DMS153 treated with DMSO at 0.1 percent for 48 hours (cell line): ENCODE results near the gene NTPCR.
"Not testable (repeated sequence)": the region's sequence is repeated elsewhere in the genome, so short reads cannot be mapped to it uniquely, and the experiment has no call there.

Experiments
- DNase-seq: peaks from one replicate; lab custom pipeline; 2025; ENCODE audit not compliant: unreplicated experiment; lab: John Stamatoyannopoulos, UW

NTPCR gene

DNA sequence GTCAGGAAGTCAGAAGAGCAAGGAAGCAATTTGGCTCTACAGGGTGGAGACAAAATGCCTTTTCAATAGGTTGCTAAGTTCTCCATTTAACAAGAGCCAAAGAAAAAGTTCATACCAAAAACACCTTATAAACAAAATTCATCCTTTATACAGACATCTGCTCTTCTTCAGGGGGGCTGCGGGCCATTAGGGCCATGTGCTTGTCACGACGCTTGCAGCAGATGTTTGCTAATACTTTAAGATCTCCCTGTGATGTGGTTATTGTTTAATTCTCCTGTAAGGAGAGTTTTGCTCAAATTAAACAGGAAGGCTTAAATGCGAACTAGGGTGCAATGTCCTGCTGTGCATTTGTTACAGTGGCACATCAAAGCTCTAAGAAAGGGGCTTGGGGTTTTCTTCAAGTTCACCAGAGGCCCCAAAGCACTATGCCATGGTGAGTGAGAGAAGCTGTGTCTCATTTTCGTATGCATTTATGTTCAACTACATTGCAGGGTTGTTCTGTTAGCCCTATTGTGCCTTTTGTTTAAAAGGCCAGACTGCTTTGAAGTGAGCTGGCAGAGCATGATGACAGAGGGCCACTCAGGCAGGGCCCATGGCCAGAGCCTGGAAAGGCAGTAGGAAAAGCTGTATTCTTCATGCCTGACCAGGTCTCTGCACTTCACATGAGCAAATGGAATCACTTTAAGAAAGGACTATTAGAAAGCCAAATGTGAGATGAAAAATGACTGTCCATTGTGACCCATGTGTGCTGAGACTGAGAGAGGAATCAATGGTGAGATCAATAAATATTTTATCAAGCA, 24.8 kb upstream of the NTPCR start:
- DNase-seq, result no peak

GRCh38 chr1:232927166-232927565, 23.2 kb upstream of the NTPCR start:
- DNase-seq, result not testable (repeated sequence)

DNA sequence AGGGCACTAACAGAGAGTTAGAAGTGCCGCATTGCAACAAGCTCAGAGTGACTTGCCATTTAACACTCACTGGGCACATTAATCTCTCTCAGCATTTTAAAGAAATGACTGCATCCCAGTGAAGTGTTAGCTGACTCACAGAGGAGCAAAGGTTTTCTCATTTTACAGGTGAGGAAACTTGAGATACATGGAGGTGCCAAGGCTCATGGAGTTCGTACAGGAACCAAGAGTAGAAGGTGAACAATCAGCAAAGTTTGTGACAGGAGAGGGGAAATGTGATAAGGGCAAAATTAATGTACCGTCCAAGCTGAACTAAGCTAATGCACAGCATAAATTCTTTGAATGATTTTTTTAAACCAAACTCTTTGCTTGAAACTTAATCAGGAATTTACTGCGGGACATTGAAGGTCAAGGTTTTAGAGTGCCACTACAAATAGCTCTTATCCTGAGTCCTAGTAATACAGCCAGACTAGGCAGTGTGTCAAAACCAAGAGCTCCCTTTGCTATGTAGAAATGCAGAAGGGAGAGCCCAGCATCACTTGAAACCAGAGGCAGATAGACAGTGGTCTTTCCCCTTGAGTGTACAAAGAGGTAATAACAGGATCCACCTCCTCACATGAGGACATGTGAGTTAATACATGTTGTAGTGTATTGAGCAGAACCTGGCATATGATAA, 22.4 kb upstream of the NTPCR start:
- no peak for DNase-seq

- no peak for DNase-seq
Observed at GRCh38 chr1:232932486-232933425, 17.7 kb upstream of the NTPCR start.

DNA sequence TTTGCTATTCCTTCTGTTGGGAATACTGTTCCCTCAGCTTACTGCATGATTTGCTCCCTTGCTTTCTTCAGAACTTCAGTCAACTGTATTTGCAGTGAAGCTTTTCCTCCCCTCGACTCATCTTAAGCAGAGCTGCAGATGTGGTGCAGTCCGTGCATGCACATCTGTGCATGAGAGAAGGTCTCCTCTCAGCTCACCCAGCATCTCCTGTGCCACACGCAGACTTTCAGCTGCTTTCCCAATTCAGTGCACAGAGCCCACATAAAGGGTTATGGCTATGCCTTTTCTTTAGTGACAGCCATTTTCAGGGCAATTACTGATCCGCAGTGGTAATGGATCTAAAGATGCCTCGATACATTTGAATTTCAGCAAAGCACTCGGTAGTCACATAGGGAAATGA, 13.5 kb upstream of the NTPCR start:
- no peak for DNase-seq

DNA sequence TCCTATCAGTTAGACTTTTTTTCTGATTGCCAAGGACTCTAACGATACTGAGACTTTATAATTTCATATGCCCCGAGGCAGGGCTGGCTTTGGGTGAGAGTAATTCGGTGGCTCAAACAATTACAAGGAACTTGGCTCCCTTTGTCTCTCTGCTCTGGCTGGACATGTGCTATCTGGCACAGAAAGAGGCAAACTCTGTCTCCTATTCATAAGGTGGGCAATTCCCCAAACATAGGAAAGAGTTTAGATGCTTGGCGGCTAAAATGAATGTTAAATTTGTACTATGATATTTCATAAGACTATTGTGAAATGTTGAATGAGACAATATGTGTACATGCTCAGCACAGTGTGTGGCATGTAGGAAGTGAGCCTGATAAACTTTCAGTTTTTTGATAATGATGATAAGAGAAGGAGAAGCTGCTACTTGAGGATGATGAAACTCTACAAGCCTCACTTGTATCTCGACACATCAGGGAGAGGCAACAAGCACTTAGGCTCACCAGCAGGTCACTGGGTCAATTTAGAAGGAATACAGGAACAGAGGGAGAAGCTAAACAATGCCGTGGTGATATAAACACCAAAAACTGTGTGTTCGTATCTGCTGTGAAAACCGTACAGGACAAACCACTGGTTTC, 12.6 kb upstream of the NTPCR start:
- DNase-seq, result no peak

DNA sequence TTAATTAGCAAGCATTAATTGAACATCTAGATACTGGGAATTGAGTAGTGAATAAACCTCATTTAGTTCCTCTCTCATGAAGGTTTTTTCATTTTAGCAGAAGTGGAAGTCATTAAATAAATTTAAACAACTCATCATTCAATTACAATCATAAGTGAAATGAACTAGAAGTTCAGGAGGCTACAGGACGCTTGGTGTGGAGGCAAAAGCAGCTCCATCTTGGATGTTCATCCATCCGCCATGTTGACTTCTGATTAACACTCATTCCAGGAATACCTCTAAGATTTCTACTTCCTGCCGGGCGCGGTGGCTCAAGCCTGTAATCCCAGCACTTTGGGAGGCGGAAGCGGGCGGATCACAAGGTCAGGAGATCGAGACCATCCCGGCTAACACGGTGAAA, 11.5 kb upstream of the NTPCR start:
- no peak for DNase-seq

DNA sequence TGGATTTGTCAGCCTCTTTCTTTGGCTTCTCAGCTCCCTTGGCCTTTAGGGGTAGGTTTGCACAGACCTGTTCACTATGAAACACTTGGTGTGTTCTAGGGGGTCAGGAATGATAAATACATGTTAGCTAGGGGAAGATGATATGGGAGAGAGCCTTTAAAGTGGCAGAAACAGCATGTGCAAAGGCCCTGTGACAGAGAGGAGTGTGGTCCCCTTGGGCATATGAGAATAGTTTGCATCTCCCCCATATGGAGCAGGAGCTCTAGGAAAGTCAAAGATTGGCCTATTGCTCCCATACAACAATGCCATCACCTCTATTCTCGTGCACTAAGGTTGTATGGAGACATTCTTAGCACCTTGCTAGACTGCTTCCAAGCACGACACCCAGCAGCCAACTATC, 10.7 kb upstream of the NTPCR start:
- no peak for DNase-seq

GRCh38 chr1:232940262-232940661, 10.1 kb upstream of the NTPCR start:
- DNase-seq, result no peak

DNA sequence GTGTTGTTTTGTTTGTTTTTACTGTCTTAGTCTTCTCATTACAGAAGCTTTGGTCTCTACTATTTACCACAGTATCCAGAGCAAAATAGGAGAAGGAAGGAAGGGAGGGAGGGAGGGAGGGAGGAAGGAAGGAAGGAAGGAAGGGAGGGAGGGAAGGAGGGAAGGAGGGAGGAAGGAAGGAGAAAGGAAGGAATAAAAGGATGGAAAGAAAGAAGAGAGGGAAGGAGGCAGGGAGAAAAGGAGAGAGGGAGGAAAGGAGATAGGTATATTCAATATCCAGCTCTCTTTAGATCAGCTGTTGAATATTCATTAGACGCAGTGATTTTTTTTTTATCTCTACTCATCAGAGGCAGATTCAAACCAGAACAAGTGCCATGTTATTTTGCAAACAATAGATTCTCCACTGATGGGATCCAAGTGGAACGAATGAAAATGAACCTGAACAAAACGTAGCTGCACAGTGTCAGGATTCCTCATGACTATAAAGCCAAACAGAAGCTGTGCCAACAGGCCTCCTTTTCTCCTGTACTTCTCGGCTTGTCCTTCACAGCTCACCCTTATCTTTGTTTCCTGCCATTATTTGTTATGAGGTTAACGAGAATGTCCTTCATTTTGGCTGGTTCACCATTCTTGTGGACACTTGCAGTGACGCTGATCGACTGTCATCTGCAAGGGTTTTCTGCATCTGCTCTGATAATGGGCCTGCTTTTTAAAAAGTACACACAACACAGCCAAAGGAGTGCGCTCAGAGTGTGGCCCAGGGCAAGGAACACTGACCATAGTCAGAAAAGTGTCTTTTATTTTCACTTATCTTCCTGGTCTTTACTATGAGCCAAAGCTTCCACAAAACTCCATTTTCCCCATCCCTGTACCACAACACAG, 7.8 kb upstream of the NTPCR start:
- DNase-seq, result no peak

GRCh38 chr1:232943679-232944252, 6.6 kb upstream of the NTPCR start:
- DNase-seq, result no peak

DNA sequence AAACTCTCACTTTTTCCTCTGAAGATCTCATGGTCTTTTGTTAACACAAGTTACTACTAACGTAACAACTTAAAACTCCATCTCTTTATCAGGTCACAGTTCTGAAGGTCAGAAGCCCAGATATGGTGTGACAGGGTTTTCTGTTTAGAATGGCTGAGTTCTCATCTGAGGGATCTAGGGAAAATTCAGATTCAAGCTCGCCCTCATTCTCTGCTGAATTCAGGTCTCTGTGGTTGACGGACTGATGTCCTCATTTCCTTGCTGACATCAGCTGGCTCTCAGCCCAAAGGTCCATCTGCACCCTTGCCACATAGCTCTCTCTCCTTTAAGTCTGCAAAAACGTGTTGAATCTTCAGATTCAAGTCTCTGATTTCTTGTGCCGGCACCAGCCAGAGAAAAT, 6.1 kb upstream of the NTPCR start:
- DNase-seq, result no peak

GRCh38 chr1:232949636-232950196, 695 bp upstream of the NTPCR start:
- no peak for DNase-seq

- DNase-seq, result no peak
Observed at GRCh38 chr1:232951180-232951579, 769 bp downstream of the NTPCR start.

DNA sequence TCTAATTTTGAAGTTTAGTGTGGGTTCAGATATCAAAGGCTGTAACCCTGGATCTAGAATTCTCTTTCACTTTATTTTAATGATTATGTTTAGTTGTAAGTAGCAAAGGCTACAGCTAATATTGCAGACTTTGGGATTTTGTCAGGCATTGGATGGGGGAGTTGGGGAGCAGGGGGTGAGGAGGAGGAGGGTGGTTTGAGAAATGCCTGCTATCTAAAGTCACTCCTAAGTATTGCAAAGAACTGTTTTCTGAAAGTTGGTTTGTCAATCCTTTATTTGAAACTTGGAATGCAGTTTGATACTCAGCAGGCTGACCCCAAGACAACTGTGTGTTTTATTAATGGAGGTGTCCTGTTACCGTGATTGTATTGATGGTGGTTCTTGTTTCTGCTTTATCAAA, 1.2 kb downstream of the NTPCR start:
- no peak for DNase-seq

DNA sequence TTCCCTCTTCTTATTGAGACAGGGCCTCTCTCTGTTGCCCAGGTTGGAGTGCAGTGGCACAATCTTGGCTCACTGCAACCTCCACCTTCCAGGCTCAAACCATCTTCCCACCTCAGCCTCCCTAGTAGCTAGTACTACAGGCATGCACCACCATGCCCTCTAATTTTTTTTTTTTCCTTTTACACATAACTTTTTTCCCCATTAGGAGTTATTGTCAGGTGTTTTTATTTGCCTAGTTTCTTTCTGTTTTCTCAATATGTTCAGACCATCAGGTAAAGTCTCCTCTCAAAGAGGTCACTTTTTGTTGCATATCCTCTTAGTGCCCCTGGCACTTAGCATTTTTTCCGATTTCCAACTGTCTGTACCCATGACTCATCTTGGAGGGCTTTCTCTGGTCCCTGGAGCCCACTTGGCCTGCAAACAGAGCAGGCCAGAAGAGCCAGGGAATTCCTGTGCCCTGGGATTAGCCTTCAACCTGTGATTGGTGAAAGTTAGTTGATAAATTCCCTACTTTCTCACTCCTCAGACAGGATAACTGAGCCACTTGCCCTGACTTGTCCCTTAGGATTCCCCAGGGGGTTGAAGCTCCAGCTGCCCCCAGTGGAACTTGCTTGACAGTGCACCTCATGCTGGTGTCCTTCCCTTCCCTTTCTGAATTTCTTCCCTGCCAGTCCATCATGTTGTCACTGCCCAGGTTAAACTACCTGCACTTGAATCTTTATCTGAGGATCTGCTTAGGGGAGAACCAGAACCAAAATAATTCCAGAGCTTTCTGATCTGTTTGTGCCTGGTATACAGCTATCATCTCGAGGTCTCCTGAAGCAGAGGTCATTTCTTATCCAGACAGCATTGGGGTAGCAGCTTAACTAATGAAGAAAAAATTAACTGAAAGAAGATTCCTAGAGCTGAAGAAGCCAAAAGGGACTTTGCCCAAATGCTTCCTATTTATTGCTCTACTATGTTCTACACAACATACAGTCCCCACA, 2.4 kb downstream of the NTPCR start:
- DNase-seq, result peak; percentile 5

DNA sequence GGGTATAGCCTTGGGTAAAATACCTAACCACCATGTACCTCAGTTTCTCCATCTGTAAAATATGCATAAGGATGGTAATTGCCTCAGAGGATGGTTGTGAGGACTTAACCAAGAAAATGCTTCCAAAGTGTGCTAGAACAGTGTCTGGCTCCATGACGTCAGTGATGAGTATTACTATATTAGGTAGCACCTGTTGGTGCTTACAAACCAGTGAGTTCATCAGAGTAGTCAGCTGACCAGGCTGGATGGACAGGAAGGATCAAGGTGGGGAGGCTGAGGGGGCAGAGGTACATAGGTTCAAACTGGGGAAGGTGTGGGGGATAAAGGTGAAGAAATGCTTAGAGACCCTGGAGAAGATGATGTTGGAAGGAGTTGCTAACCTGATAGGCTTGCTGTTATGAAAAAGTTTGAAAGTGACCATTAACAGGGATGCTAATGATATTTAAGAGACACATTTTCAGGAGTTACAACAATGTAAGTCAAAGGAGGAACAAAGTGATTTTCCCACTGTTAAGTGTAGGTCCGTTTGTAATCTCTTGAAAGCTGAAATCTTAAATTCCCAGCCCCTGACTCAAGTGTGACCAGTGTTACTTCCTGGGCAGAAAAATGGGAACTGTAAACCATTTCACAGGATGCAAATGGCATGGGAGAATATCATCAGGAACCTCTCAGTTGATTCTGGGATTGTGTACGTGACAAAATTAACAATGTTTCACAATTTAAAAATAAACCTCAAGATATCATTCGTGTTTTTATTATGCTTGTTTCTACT, 4.4 kb downstream of the NTPCR start:
- no peak for DNase-seq

GRCh38 chr1:232956081-232956480, 5.7 kb downstream of the NTPCR start:
- DNase-seq, result no peak
